ENCODE results near the gene PYURF.
"Not testable (repeated sequence)": the region's sequence is repeated elsewhere in the genome, so short reads cannot be mapped to it uniquely, and the experiment has no call there.

The PYURF gene

GRCh38 chr4:88523325-88524129, at the start of gene PYURF:
Gene PYURF, minus strand, starts transcription at chr4:88523776. Its CDS starts 76 bp downstream, at chr4:88523700.
- DNase-seq, result peak; percentile 89

GRCh38 chr4:88570001-88570400, 46.4 kb upstream of the PYURF start:
- DNase-seq, result no peak

GRCh38 chr4:88567591-88567990, 44.0 kb upstream of the PYURF start:
- DNase-seq, result no peak

- DNase-seq, result no peak
Measured at GRCh38 chr4:88549815-88550214, 26.2 kb upstream of the PYURF start.

GRCh38 chr4:88539322-88540068, 15.9 kb upstream of the PYURF start:
- DNase-seq, result not testable (repeated sequence)

- no peak for DNase-seq
Measured at GRCh38 chr4:88537709-88538108, 14.1 kb upstream of the PYURF start.

- DNase-seq, result no peak
Measured at GRCh38 chr4:88535090-88535755, 11.6 kb upstream of the PYURF start.

- DNase-seq, result no peak
Measured at GRCh38 chr4:88533937-88534750, 10.6 kb upstream of the PYURF start.

- DNase-seq, result no peak
Measured at GRCh38 chr4:88533088-88533790, 9.7 kb upstream of the PYURF start.

GRCh38 chr4:88531549-88531948, 8.0 kb upstream of the PYURF start:
- no peak for DNase-seq

GRCh38 chr4:88528861-88529260, 5.3 kb upstream of the PYURF start:
- DNase-seq, result no peak

- DNase-seq, result no peak
Measured at GRCh38 chr4:88527787-88528186, 4.2 kb upstream of the PYURF start.

GRCh38 chr4:88526221-88526815, 2.7 kb upstream of the PYURF start:
- DNase-seq, result no peak

- no peak for DNase-seq
Measured at GRCh38 chr4:88524171-88524570, 595 bp upstream of the PYURF start.

GRCh38 chr4:88522702-88523324, 763 bp downstream of the PYURF start:
- DNase-seq, result no peak

GRCh38 chr4:88518911-88519310, 4.7 kb downstream of the PYURF start:
- no peak for DNase-seq

GRCh38 chr4:88517825-88518224, 5.8 kb downstream of the PYURF start:
- DNase-seq, result no peak

- no peak for DNase-seq
Measured at GRCh38 chr4:88516746-88517145, 6.8 kb downstream of the PYURF start.

GRCh38 chr4:88514557-88515511, 8.7 kb downstream of the PYURF start:
- no peak for DNase-seq

- no peak for DNase-seq
Measured at GRCh38 chr4:88511236-88511635, 12.3 kb downstream of the PYURF start.

Data from NCI-H1105 (cell line).